Astrocyte (in vitro differentiated cells and primary cell): Measurements from ENCODE around the gene MARCHF10. TPM values are rescaled to one million over a fixed set of nuclear protein-coding genes. Genes with fewer than 3 reads are reported as not detected.
"Not testable (repeated sequence)": the region's sequence is repeated elsewhere in the genome, so short reads cannot be mapped to it uniquely, and the experiment has no call there.

ENCODE experiments used
- DNase-seq: peaks from one replicate; pipeline ENCODE4 v3.0.0-alpha.2; 2010; ENCODE audit warnings: low read depth
- FAIRE-seq: peaks from 2 replicates; lab custom pipeline; 2011; peaks lifted over from hg19 to GRCh38; lab: Jason Lieb, UNC
- H2AFZ ChIP-seq: 2 replicates; pipeline ENCODE4 v1.6.0; 2012; ENCODE audit warnings: low read depth, low read length, inconsistent platforms
- H3K27ac ChIP-seq: 2 replicates; pipeline ENCODE4 v1.5.1; 2011; ENCODE audit warnings: low read depth, low read length, inconsistent platforms
- H3K27me3 ChIP-seq: 2 replicates; pipeline ENCODE4 v1.6.0; 2011; ENCODE audit warnings: low read length, inconsistent platforms; ENCODE audit not compliant: insufficient read depth
- H3K36me3 ChIP-seq: 2 replicates; pipeline ENCODE4 v1.5.1; 2011; ENCODE audit warnings: low read length, inconsistent platforms; ENCODE audit not compliant: insufficient read depth
- H3K4me1 ChIP-seq: 2 replicates; pipeline ENCODE4 v1.5.1; 2011; ENCODE audit warnings: low read length, inconsistent platforms; ENCODE audit not compliant: insufficient read depth
- H3K4me2 ChIP-seq: 2 replicates; pipeline ENCODE4 v1.6.0; 2012; ENCODE audit warnings: low read length, inconsistent platforms
- H3K4me3 ChIP-seq: 2 replicates; pipeline ENCODE4 v1.5.1; 2011; ENCODE audit warnings: low read depth, mild to moderate bottlenecking, low read length, inconsistent platforms; ENCODE audit not compliant: insufficient read depth
- H3K79me2 ChIP-seq: 2 replicates; pipeline ENCODE4 v1.6.0; 2012; ENCODE audit warnings: mild to moderate bottlenecking, low read length, inconsistent platforms; ENCODE audit not compliant: insufficient read depth
- H3K9ac ChIP-seq: 2 replicates; pipeline ENCODE4 v1.6.0; 2012; ENCODE audit warnings: mild to moderate bottlenecking, low read length, inconsistent platforms
- H3K9me3 ChIP-seq: 2 replicates; pipeline ENCODE4 v1.5.1; 2012; ENCODE audit warnings: low read depth, mild to moderate bottlenecking, low read length, inconsistent platforms; ENCODE audit not compliant: insufficient read depth
- H4K20me1 ChIP-seq: 2 replicates; pipeline ENCODE4 v1.6.0; 2012; ENCODE audit warnings: low read length, inconsistent platforms; ENCODE audit not compliant: insufficient read depth
- H3K27ac Mint-ChIP-seq: one replicate; pipeline ENCODE4 v1.8.0; 2021; ENCODE audit warnings: mild to moderate bottlenecking, mixed read lengths; ENCODE audit not compliant: unreplicated experiment
- H3K27me3 Mint-ChIP-seq: one replicate; pipeline ENCODE4 v1.8.0; 2021; ENCODE audit warnings: low read depth, mixed read lengths; ENCODE audit not compliant: unreplicated experiment
- H3K36me3 Mint-ChIP-seq: one replicate; pipeline ENCODE4 v1.8.0; 2021; ENCODE audit warnings: low read depth, mixed read lengths; ENCODE audit not compliant: unreplicated experiment
- H3K4me1 Mint-ChIP-seq: one replicate; pipeline ENCODE4 v1.8.0; 2021; ENCODE audit warnings: low read depth, mixed read lengths; ENCODE audit not compliant: unreplicated experiment
- H3K4me3 Mint-ChIP-seq: one replicate; pipeline ENCODE4 v1.8.0; 2021; ENCODE audit warnings: mild to moderate bottlenecking, moderate library complexity, mixed read lengths; ENCODE audit not compliant: unreplicated experiment
- H3K9me3 Mint-ChIP-seq: one replicate; pipeline ENCODE4 v1.8.0; 2021; ENCODE audit warnings: mild to moderate bottlenecking, mixed read lengths; ENCODE audit not compliant: unreplicated experiment
- EZH2 ChIP-seq: IDR thresholded peaks from 2 replicates; pipeline ENCODE4 v1.6.1; 2012; ENCODE audit warnings: mild to moderate bottlenecking, low read length, inconsistent platforms; ENCODE audit not compliant: insufficient read depth
- total RNA-seq: library from RNA; stranded (reverse); gene quantifications from 2 replicates; pipeline ENCODE4 v1.2.1, GENCODE V29; 2021
- TF ChIP-seq, protein P1 (sequence below): IDR thresholded peaks from 2 replicates; pipeline ENCODE4 v1.5.1; 2011; ENCODE audit warnings: low read depth, mild to moderate bottlenecking, inconsistent platforms, low read length, moderate library complexity; ENCODE audit not compliant: insufficient read depth

MARCHF10 gene
- total RNA-seq, 1 donor from 2014 or later: not detected

DNA sequence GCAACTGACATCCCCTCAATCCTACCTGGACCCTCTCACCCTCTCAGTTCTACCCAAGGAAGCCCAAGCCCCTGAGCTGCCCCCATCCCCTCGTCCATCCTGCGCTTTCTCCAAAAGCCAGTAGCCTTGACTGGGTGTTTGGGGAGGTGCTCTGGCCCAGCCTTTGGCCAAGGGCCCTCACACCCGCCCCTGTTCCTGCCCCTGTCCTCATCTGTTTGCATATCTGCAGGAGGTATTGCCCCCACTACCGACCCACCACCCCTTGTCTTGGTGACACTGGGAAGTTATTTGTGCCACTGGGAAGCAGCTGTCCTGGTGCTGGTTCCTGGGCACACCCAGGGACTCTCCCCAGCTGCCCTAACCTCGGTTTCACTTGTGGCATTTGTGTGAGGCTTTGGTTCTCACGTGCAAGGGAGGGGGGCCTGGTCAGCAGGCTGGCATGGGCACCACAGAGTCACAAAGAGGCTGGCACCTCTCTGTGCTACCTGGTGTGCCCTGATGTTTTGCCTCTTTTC lies 105.3 kb downstream of the MARCHF10 start:
- DNase-seq (no peak), FAIRE-seq (no peak)
- H3K27me3 Mint-ChIP-seq: peaks cover 4% of the 10 kb centered on the region
- H3K4me3 Mint-ChIP-seq: no peak overlapping the region
- Histone ChIP-seq H3K27me3 (no peaks in the 10 kb centered on the region), H3K9ac (peak overlapping the region; percentile 90), H3K9me3 (no peaks in the 10 kb centered on the region), H2AFZ (no peak overlapping the region), H3K27ac (no peak overlapping the region), H3K4me3 (no peak overlapping the region), H3K79me2 (no peaks in the 10 kb centered on the region), H3K4me1 (peaks cover 29% of the 10 kb centered on the region), H3K36me3 (no peaks in the 10 kb centered on the region), H4K20me1 (no peaks in the 10 kb centered on the region), H3K4me2 (peak overlapping the region; percentile 98)
- H3K4me1 Mint-ChIP-seq: peaks cover 12% of the 10 kb centered on the region
- TF ChIP-seq EZH2: no peak
- TF ChIP-seq, protein P1, sequence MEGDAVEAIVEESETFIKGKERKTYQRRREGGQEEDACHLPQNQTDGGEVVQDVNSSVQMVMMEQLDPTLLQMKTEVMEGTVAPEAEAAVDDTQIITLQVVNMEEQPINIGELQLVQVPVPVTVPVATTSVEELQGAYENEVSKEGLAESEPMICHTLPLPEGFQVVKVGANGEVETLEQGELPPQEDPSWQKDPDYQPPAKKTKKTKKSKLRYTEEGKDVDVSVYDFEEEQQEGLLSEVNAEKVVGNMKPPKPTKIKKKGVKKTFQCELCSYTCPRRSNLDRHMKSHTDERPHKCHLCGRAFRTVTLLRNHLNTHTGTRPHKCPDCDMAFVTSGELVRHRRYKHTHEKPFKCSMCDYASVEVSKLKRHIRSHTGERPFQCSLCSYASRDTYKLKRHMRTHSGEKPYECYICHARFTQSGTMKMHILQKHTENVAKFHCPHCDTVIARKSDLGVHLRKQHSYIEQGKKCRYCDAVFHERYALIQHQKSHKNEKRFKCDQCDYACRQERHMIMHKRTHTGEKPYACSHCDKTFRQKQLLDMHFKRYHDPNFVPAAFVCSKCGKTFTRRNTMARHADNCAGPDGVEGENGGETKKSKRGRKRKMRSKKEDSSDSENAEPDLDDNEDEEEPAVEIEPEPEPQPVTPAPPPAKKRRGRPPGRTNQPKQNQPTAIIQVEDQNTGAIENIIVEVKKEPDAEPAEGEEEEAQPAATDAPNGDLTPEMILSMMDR: no peak
- H3K36me3 Mint-ChIP-seq: peaks cover 10% of the 10 kb centered on the region
- no peaks in the 10 kb centered on the region for H3K9me3 Mint-ChIP-seq
- no peak overlapping the region for H3K27ac Mint-ChIP-seq

DNA sequence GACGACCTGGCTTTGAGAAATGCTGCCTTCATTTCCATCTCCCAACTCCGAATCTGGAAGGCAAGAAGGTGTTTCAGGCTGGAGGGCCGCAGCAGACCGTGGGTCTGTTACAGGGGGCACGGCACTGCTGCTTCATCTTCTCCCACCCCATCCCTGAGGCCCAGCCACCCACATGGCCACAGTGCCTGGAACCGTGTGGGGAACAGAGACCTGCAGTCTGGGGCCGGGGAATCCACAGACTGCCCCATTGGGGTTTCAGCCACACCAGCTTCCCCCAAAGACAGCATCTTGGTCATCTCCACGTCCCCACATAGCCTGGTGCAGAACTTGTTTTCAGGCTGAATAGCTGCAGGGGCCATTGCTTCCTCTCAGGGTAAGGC lies 106.4 kb downstream of the MARCHF10 start:
- Mint-ChIP-seq H3K27ac (no peak overlapping the region), H3K9me3 (no peaks in the 10 kb centered on the region), H3K4me3 (no peak overlapping the region), H3K36me3 (peaks cover 5% of the 10 kb centered on the region), H3K27me3 (peaks cover 4% of the 10 kb centered on the region), H3K4me1 (peaks cover 12% of the 10 kb centered on the region)
- no peaks in the 10 kb centered on the region for H3K79me2 ChIP-seq
- no peak for DNase-seq
- H3K4me1 ChIP-seq: peaks cover 29% of the 10 kb centered on the region
- H2AFZ ChIP-seq: no peak overlapping the region
- H4K20me1 ChIP-seq: no peaks in the 10 kb centered on the region
- no peak overlapping the region for H3K4me3 ChIP-seq
- no peak overlapping the region for H3K27ac ChIP-seq
- no peak for FAIRE-seq
- H3K27me3 ChIP-seq: no peaks in the 10 kb centered on the region
- H3K4me2 ChIP-seq: no peak overlapping the region
- H3K9ac ChIP-seq: no peak overlapping the region
- H3K9me3 ChIP-seq: no peaks in the 10 kb centered on the region
- H3K36me3 ChIP-seq: no peaks in the 10 kb centered on the region
- TF ChIP-seq, protein P1: no peak
- no peak for TF ChIP-seq EZH2

DNA sequence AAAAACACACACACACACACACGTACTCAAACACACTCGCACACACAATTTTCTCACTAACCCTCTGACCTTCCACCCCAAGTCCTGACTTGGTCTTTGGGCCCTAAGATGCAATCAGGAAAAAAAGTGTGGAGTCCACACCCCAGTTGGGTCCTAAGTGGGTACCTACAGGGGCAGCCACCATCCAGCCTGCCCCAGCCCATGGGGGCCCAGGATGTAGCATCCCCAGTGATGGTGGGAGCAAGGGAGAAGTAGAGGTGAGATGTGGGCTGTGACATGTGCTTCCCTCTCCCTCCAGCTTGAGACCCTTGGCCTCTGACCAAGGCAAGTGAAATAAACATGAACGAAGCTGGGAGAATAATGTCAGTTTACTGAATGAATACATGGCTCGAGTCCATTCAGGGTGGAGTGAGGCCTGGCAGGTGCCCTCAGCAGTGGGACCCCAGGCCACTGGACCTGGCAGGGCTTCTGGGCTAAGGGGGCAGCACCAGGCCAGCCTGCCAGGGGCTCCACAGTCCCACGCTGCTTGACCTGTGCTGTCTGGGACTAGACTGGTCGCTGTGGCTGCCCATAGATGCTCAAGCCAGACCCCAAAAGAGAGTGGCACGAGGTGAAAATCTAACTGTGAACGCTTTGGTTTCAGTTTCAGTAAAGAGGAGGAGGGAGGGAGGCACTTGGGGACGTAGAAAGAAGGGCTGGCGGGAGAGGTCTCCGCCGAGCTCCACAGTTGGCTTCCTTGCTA lies 107.0 kb downstream of the MARCHF10 start:
- H3K9me3 ChIP-seq: no peaks in the 10 kb centered on the region
- Mint-ChIP-seq H3K9me3 (no peaks in the 10 kb centered on the region), H3K27me3 (no peaks in the 10 kb centered on the region), H3K4me3 (no peak overlapping the region), H3K36me3 (peaks cover 2% of the 10 kb centered on the region), H3K27ac (no peak overlapping the region), H3K4me1 (peaks cover 9% of the 10 kb centered on the region)
- no peaks in the 10 kb centered on the region for H4K20me1 ChIP-seq
- no peak overlapping the region for H3K4me2 ChIP-seq
- H3K36me3 ChIP-seq: no peaks in the 10 kb centered on the region
- TF ChIP-seq, protein P1: no peak
- TF ChIP-seq EZH2: no peak
- H3K27me3 ChIP-seq: no peaks in the 10 kb centered on the region
- no peak overlapping the region for H3K4me3 ChIP-seq
- no peak overlapping the region for H3K9ac ChIP-seq
- H2AFZ ChIP-seq: no peak overlapping the region
- DNase-seq (no peak), FAIRE-seq (no peak)
- H3K27ac ChIP-seq: no peak overlapping the region
- no peaks in the 10 kb centered on the region for H3K79me2 ChIP-seq
- H3K4me1 ChIP-seq: peaks cover 26% of the 10 kb centered on the region

DNA sequence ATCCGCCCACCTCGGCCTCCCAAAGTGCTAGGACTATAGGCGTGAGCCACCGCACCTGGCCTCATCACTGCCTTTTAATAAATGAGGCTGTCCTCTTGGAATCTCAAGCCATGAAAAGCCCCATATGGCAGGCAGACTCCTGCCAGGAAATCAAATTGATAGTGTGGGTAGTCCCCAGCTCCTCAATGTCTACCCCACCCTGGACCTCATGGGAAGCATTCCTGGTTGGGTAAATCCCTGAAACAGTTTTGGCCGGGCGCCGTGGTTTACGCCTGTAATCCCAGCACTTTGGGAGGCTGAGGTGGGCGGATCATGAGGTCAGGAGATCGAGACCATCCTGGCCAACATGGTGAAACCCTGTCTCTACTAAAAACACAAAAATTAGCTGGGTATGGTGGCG lies 109.7 kb downstream of the MARCHF10 start:
- DNase-seq: peak; percentile 57
- H4K20me1 ChIP-seq: peaks cover 13% of the 10 kb centered on the region
- FAIRE-seq, H3K27ac Mint-ChIP-seq, H3K9me3 ChIP-seq, H2AFZ ChIP-seq, H3K36me3 ChIP-seq, H3K9ac ChIP-seq, H3K4me3 Mint-ChIP-seq, H3K79me2 ChIP-seq, H3K4me2 ChIP-seq, H3K27me3 ChIP-seq, H3K9me3 Mint-ChIP-seq, H3K27me3 Mint-ChIP-seq, H3K27ac ChIP-seq, H3K4me3 ChIP-seq: not testable (repeated sequence)
- Mint-ChIP-seq H3K4me1 (peaks cover 16% of the 10 kb centered on the region), H3K36me3 (peaks cover 16% of the 10 kb centered on the region)
- peaks cover 20% of the 10 kb centered on the region for H3K4me1 ChIP-seq
